Measurements from ENCODE around the gene MPRIP.

DNA sequence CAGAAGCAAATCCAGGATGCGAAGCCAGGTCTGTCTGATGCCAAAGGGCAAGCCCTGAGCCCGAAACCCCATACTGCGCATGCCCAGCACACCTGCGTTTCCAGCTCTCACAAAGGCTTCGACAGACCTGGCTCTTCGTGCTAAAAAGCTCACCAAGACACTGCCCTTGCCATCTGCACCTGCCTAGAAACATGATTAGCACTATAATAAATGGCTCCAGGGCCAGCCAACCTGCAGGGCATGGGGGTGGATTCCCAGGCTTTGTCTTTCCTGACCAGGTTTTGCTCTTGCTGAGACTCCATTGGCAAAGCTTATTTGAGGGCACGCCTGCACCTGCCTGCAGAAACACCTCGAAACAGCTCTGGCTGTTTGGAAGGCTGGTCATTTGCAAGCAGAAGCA, 178.3 kb downstream of the MPRIP start:
- TF ChIP-seq, protein P1, sequence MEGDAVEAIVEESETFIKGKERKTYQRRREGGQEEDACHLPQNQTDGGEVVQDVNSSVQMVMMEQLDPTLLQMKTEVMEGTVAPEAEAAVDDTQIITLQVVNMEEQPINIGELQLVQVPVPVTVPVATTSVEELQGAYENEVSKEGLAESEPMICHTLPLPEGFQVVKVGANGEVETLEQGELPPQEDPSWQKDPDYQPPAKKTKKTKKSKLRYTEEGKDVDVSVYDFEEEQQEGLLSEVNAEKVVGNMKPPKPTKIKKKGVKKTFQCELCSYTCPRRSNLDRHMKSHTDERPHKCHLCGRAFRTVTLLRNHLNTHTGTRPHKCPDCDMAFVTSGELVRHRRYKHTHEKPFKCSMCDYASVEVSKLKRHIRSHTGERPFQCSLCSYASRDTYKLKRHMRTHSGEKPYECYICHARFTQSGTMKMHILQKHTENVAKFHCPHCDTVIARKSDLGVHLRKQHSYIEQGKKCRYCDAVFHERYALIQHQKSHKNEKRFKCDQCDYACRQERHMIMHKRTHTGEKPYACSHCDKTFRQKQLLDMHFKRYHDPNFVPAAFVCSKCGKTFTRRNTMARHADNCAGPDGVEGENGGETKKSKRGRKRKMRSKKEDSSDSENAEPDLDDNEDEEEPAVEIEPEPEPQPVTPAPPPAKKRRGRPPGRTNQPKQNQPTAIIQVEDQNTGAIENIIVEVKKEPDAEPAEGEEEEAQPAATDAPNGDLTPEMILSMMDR (IDR thresholded peaks at IDR 0.05), result no peak
- no peak for TF ChIP-seq POLR2A (IDR thresholded peaks at IDR 0.05)

Data from esophagus squamous epithelium (tissue), 4 donors.